ENCODE results near the gene KRTAP9-1.

DNA sequence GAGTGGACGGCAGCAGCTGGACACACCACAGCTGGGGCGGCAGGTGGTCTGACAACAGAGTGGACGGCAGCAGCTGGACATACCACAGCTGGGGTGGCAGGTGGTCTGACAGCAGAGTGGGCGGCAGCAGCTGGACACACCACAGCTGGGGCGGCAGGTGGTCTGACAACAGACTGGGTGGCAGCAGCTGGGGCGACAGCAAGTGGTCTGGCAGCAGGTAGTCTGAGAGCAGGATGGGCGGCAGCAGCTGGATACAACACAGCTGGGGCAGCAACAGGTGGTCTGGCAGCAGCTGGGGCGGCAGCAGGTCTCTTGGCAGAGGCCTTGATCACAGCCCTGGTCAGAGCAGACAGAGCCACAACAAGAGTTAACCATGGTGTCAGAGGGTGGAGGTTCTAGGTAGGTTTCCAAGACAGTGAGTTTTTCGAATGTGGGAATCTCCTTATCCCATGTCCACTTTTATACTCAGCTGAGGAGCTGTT lies 5.2 kb upstream of the KRTAP9-1 start, which contains the start of gene KRTAP4-1:
- TF ChIP-seq, protein P1, sequence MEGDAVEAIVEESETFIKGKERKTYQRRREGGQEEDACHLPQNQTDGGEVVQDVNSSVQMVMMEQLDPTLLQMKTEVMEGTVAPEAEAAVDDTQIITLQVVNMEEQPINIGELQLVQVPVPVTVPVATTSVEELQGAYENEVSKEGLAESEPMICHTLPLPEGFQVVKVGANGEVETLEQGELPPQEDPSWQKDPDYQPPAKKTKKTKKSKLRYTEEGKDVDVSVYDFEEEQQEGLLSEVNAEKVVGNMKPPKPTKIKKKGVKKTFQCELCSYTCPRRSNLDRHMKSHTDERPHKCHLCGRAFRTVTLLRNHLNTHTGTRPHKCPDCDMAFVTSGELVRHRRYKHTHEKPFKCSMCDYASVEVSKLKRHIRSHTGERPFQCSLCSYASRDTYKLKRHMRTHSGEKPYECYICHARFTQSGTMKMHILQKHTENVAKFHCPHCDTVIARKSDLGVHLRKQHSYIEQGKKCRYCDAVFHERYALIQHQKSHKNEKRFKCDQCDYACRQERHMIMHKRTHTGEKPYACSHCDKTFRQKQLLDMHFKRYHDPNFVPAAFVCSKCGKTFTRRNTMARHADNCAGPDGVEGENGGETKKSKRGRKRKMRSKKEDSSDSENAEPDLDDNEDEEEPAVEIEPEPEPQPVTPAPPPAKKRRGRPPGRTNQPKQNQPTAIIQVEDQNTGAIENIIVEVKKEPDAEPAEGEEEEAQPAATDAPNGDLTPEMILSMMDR (IDR thresholded peaks at IDR 0.05), result no peak
- TF ChIP-seq EP300 (IDR thresholded peaks at IDR 0.05), result no peak

Measured in tibial nerve (tissue), 4 donors.